Activated B cell treated with CpG ODN at 0.5 μM for 24 hours (primary cell): ENCODE data around the gene EML6. TPM values are rescaled to one million over a fixed set of nuclear protein-coding genes. Genes with fewer than 3 reads are reported as not detected.

Source experiments
- ATAC-seq: fragments of 200-7000 bp; cut with Tn5 transposase; one replicate; pipeline ENCODE4 v1.10.0; 2021; ENCODE audit warnings: low read depth, mild to moderate bottlenecking, moderate library complexity
- CTCF ChIA-PET: fragments of 350-600 bp; sonication (Branson Sonifier 250); formaldehyde crosslinking; loops from one replicate; lab custom pipeline; 2021; ENCODE audit warnings: antibody characterized with exemption; lab: Charles Lee
- POLR2A ChIA-PET: fragments of 350-600 bp; sonication (Branson Sonifier 250); formaldehyde crosslinking; loops from one replicate; lab custom pipeline; 2021; ENCODE audit warnings: antibody characterized with exemption; lab: Charles Lee
- DNase-seq: peaks from one replicate; pipeline ENCODE4 v3.0.0; 2022
- H3K27ac Mint-ChIP-seq: one replicate; pipeline ENCODE4 v1.8.0; 2020; ENCODE audit warnings: mixed read lengths
- H3K27me3 Mint-ChIP-seq: one replicate; pipeline ENCODE4 v1.8.0; 2021; ENCODE audit warnings: mixed read lengths
- H3K36me3 Mint-ChIP-seq: one replicate; pipeline ENCODE4 v1.8.0; 2021; ENCODE audit warnings: low read depth, mixed read lengths
- H3K4me1 Mint-ChIP-seq: one replicate; pipeline ENCODE4 v1.8.0; 2021; ENCODE audit warnings: mixed read lengths
- H3K4me3 Mint-ChIP-seq: one replicate; pipeline ENCODE4 v1.8.0; 2020; ENCODE audit warnings: mild to moderate bottlenecking, mixed read lengths
- H3K9me3 Mint-ChIP-seq: one replicate; pipeline ENCODE4 v1.8.0; 2020; ENCODE audit warnings: mixed read lengths
- intact Hi-C: fragments of 100-400 bp; cut with micrococcal nuclease; formaldehyde crosslinking; loops from one replicate; pipeline ENCODE4 v1.15.1; 2024
- total RNA-seq: library from RNA; stranded (reverse); gene quantifications from 2 replicates; pipeline ENCODE4 v1.2.3, GENCODE V29; 2022
- TF ChIP-seq, protein P1 (sequence below): fragments of 200-600 bp; IDR thresholded peaks from one replicate; pipeline ENCODE4 v1.8.0; 2022; ENCODE audit warnings: antibody characterized with exemption, mild to moderate bottlenecking

EML6 gene
- total RNA-seq, 1 donor from 2014 or later = 31.5 TPM

GRCh38 chr2:54962935-54963440 lies 239.5 kb downstream of the EML6 start:
- H3K36me3 Mint-ChIP-seq = peaks cover 28% of the 10 kb centered on the region
- intact Hi-C loops = no loop called here
- CTCF ChIA-PET = no interaction called here
- no peak for DNase-seq
- no peak for ATAC-seq
- POLR2A ChIA-PET = no interaction called here
- peaks cover 13% of the 10 kb centered on the region for H3K4me1 Mint-ChIP-seq
- H3K27ac Mint-ChIP-seq = no peak overlapping the region
- no peak overlapping the region for H3K4me3 Mint-ChIP-seq
- no peaks in the 10 kb centered on the region for H3K27me3 Mint-ChIP-seq
- no peaks in the 10 kb centered on the region for H3K9me3 Mint-ChIP-seq
- TF ChIP-seq, protein P1, sequence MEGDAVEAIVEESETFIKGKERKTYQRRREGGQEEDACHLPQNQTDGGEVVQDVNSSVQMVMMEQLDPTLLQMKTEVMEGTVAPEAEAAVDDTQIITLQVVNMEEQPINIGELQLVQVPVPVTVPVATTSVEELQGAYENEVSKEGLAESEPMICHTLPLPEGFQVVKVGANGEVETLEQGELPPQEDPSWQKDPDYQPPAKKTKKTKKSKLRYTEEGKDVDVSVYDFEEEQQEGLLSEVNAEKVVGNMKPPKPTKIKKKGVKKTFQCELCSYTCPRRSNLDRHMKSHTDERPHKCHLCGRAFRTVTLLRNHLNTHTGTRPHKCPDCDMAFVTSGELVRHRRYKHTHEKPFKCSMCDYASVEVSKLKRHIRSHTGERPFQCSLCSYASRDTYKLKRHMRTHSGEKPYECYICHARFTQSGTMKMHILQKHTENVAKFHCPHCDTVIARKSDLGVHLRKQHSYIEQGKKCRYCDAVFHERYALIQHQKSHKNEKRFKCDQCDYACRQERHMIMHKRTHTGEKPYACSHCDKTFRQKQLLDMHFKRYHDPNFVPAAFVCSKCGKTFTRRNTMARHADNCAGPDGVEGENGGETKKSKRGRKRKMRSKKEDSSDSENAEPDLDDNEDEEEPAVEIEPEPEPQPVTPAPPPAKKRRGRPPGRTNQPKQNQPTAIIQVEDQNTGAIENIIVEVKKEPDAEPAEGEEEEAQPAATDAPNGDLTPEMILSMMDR = no peak

GRCh38 chr2:54963476-54963875 lies 240.0 kb downstream of the EML6 start:
- Mint-ChIP-seq H3K27me3 (no peaks in the 10 kb centered on the region), H3K4me1 (peaks cover 13% of the 10 kb centered on the region), H3K9me3 (no peaks in the 10 kb centered on the region), H3K36me3 (peaks cover 33% of the 10 kb centered on the region), H3K4me3 (no peak overlapping the region), H3K27ac (no peak overlapping the region)
- CTCF ChIA-PET = no interaction called here
- intact Hi-C loops = no loop called here
- POLR2A ChIA-PET = no interaction called here
- no peak for DNase-seq
- TF ChIP-seq, protein P1 = no peak
- no peak for ATAC-seq

DNA sequence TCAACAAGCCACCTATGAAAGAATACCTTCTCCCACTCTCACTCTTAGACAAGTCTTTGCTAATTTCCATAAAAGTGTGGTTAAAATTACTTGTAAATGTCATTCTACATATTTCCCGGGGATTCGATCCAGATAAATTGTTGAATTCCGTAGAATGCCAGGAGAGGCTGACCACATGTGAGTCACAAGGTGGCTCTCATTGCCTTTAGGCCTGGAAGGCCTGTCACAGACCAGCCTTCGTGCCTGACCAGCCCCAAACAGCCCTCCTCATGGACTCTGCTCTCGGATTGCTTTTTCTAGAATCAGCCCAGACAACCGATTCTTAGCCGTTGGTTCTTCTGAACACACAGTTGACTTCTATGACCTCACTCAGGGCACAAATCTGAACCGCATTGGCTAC lies 240.8 kb downstream of the EML6 start:
- intact Hi-C loops = no loop called here
- ChIA-PET CTCF (no interaction called here), POLR2A (no interaction called here)
- no peak for DNase-seq
- Mint-ChIP-seq H3K27me3 (no peaks in the 10 kb centered on the region), H3K9me3 (no peaks in the 10 kb centered on the region), H3K4me3 (no peak overlapping the region), H3K27ac (no peak overlapping the region), H3K4me1 (peaks cover 9% of the 10 kb centered on the region), H3K36me3 (peaks cover 36% of the 10 kb centered on the region)
- TF ChIP-seq, protein P1 = no peak
- no peak for ATAC-seq

DNA sequence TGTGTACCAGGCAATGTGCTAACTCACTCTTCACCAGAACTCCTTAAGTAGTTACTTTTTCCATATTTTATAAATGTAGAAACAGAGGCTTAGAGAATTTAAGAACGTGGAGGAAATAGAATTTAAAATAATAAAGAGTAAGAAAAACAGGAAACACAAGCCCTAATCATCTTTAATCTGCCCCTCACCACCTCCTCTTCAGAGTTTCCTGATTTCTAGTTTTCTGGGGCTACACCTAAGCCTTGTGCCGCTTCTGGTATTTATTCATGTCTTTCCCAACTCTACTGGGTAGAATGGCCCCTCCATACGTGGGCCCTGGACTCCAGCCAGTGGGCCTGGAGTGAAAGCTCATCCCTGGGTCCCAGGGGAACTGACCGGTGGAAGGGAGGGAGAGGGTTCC lies 241.4 kb downstream of the EML6 start:
- Mint-ChIP-seq H3K27ac (no peak overlapping the region), H3K27me3 (no peaks in the 10 kb centered on the region), H3K4me3 (no peak overlapping the region), H3K36me3 (peaks cover 42% of the 10 kb centered on the region), H3K4me1 (peaks cover 9% of the 10 kb centered on the region), H3K9me3 (no peaks in the 10 kb centered on the region)
- ChIA-PET POLR2A (no interaction called here), CTCF (no interaction called here)
- DNase-seq (no peak), ATAC-seq (no peak)
- intact Hi-C loops = no loop called here
- TF ChIP-seq, protein P1 = no peak

DNA sequence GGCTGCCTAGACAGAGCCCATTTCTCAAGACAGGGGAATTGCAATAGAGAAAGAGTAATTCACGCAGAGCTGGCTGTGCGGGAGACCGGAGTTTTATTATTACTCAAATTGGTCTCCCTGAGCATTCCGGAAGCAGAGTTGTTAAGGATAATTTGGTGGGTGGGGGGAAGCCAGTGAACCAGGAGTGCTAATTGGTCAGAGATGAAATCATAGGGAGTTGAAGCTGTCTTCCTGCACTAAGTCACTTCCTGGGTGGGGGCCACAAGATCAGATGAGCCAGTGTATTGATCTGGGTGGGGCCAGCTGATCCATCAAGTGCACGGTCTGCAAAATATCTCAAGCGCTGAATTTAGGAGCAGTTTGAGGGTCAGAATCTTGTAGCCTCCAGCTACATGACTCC lies 242.0 kb downstream of the EML6 start:
- TF ChIP-seq, protein P1 = no peak
- no peak for DNase-seq
- no peaks in the 10 kb centered on the region for H3K9me3 Mint-ChIP-seq
- CTCF ChIA-PET = interaction anchor here (1.3 kb wide), 1 partner anchor 11 kb away, joined by 3 read pairs; no protein-coding TSS in a partner anchor
- intact Hi-C loops = no loop called here
- H3K4me1 Mint-ChIP-seq = peaks cover 9% of the 10 kb centered on the region
- H3K4me3 Mint-ChIP-seq = no peak overlapping the region
- no peaks in the 10 kb centered on the region for H3K27me3 Mint-ChIP-seq
- POLR2A ChIA-PET = no interaction called here
- no peak overlapping the region for H3K27ac Mint-ChIP-seq
- ATAC-seq = no peak
- peaks cover 45% of the 10 kb centered on the region for H3K36me3 Mint-ChIP-seq
